ENCODE results near the gene ARHGAP30. TPM values are rescaled to one million over a fixed set of nuclear protein-coding genes. Genes with fewer than 3 reads are reported as not detected.
"Not testable (repeated sequence)": the region's sequence is repeated elsewhere in the genome, so short reads cannot be mapped to it uniquely, and the experiment has no call there.

Gene ARHGAP30
- polyA plus RNA-seq, 1 of the 3 experiments (the other 2 are of a cell fraction): not detected

- Histone ChIP-seq H3K4me1 (ENCODE audit: control insufficient read depth in 1 of 2, insufficient read depth in 2 of 2, low read depth in 1 of 2, low read length in 1 of 2) (no peaks in the 10 kb centered on the region), H2AFZ (ENCODE audit: low read depth) (peak overlapping the region; percentile 46; the same call in 1 of the 2 replicates), H3K27me3 (ENCODE audit: insufficient read depth) (peaks cover 9% of the 10 kb centered on the region; the same call in 1 of the 2 replicates), H3F3A (replicated peaks; ENCODE audit: insufficient read depth) (no peaks in the 10 kb centered on the region), H3K4me2 (no peak overlapping the region), H3K9ac (no peak overlapping the region), H4K20me1 (ENCODE audit: insufficient read depth) (no peaks in the 10 kb centered on the region), H3K9me3 (no peaks in the 10 kb centered on the region), H3K4me3 (ENCODE audit: low read depth in 2 of 2, low read length in 1 of 2) (no peak overlapping the region), H3K9me2 (no peaks in the 10 kb centered on the region), H3K27ac (ENCODE audit: low read depth in 2 of 2, low read length in 1 of 2) (no peak overlapping the region), H3K79me2 (ENCODE audit: insufficient read depth) (no peaks in the 10 kb centered on the region), H3K36me3 (replicated peaks in 1 of 2; ENCODE audit: control insufficient read depth in 1 of 2, insufficient read depth in 2 of 2, low read length in 1 of 2) (no peaks in the 10 kb centered on the region)
- ChIA-PET CTCF (interaction anchor here (1.6 to 22.7 kb wide), 2 partner anchors 9 to 28 kb away, joined by 3 to 198 read pairs; partner anchors contain the start of gene KLHDC9), POLR2A (no interaction called here)
- 70% methylated on average over 10 of the region's 10 CpGs for WGBS (ENCODE audit: low lambda C conversion rate)
- no peak for DNase-seq
- no peak for TF ChIP-seq POLR2AphosphoS5 (IDR thresholded peaks at IDR 0.05; ENCODE audit: low read depth, low read length)
- TF ChIP-seq IRF3 (IDR thresholded peaks at IDR 0.05; ENCODE audit: low read depth, low read length): no peak
- TF ChIP-seq ZBTB33 (IDR thresholded peaks at IDR 0.05; ENCODE audit: borderline replicate concordance, low read depth): no peak
These were observed 1.1 kb downstream of the ARHGAP30 start for GRCh38 chr1:161068306-161069234.

- ChIA-PET POLR2A (no interaction called here), CTCF (no interaction called here)
- H3K36me3 ChIP-seq (replicated peaks in 1 of 2; ENCODE audit: control insufficient read depth in 1 of 2, insufficient read depth in 2 of 2, low read length in 1 of 2): no peaks in the 10 kb centered on the region
- H4K20me1 ChIP-seq (ENCODE audit: insufficient read depth): no peaks in the 10 kb centered on the region
- H3K9me2 ChIP-seq: no peaks in the 10 kb centered on the region
- H3K79me2 ChIP-seq (ENCODE audit: insufficient read depth): no peaks in the 10 kb centered on the region
- H3K9me3 ChIP-seq: no peaks in the 10 kb centered on the region
- no peaks in the 10 kb centered on the region for H3F3A ChIP-seq (replicated peaks; ENCODE audit: insufficient read depth)
- no peak overlapping the region for H3K9ac ChIP-seq
- WGBS (ENCODE audit: low lambda C conversion rate): 51% methylated on average over 3 of the region's 3 CpGs
- H3K4me2 ChIP-seq: no peak overlapping the region
- no peaks in the 10 kb centered on the region for H3K4me1 ChIP-seq (ENCODE audit: control insufficient read depth in 1 of 2, insufficient read depth in 2 of 2, low read depth in 1 of 2, low read length in 1 of 2)
- TF ChIP-seq SIN3A (IDR thresholded peaks at IDR 0.05; ENCODE audit: borderline replicate concordance, low read depth, low read length) (no peak), EP300 (IDR thresholded peaks at IDR 0.05; ENCODE audit: borderline replicate concordance in 1 of 2, low read depth in 1 of 2, low read length in 1 of 2) (no peak)
- H3K4me3 ChIP-seq (ENCODE audit: low read depth in 2 of 2, low read length in 1 of 2): no peak overlapping the region
- no peak overlapping the region for H3K27ac ChIP-seq (ENCODE audit: low read depth in 2 of 2, low read length in 1 of 2)
- DNase-seq: no peak
- no peak overlapping the region for H2AFZ ChIP-seq (ENCODE audit: low read depth)
- peaks cover 9% of the 10 kb centered on the region; the same call in 1 of the 2 replicates for H3K27me3 ChIP-seq (ENCODE audit: insufficient read depth)
These were observed 3.0 kb downstream of the ARHGAP30 start for GRCh38 chr1:161066694-161067093.

- not testable (repeated sequence) for DNase-seq
- WGBS (ENCODE audit: low lambda C conversion rate): 85% methylated on average over 7 of the region's 7 CpGs
These were observed 4.0 kb downstream of the ARHGAP30 start for GRCh38 chr1:161065681-161066080.

GRCh38 chr1:161063936-161064335 is 5.8 kb downstream of the ARHGAP30 start:
- H3K9me3 ChIP-seq; H2AFZ ChIP-seq (ENCODE audit: low read depth); H3K9me2 ChIP-seq; H3K9ac ChIP-seq; H3K36me3 ChIP-seq (replicated peaks in 1 of 2; ENCODE audit: control insufficient read depth in 1 of 2, insufficient read depth in 2 of 2, low read length in 1 of 2); H4K20me1 ChIP-seq (ENCODE audit: insufficient read depth); H3K79me2 ChIP-seq (ENCODE audit: insufficient read depth); H3K27ac ChIP-seq (ENCODE audit: low read depth in 2 of 2, low read length in 1 of 2); DNase-seq; POLR2A ChIA-PET; H3F3A ChIP-seq (replicated peaks; ENCODE audit: insufficient read depth); H3K27me3 ChIP-seq (ENCODE audit: insufficient read depth); H3K4me2 ChIP-seq; H3K4me1 ChIP-seq (ENCODE audit: control insufficient read depth in 1 of 2, insufficient read depth in 2 of 2, low read depth in 1 of 2, low read length in 1 of 2); H3K4me3 ChIP-seq (ENCODE audit: low read depth in 2 of 2, low read length in 1 of 2): not testable (repeated sequence)
- WGBS (ENCODE audit: low lambda C conversion rate): 37% methylated on average over 6 of the region's 6 CpGs
- CTCF ChIA-PET: interaction anchor here (0.9 kb wide), 1 partner anchor 34 kb away, joined by 3 read pairs; no protein-coding TSS in a partner anchor

More at GRCh38 chr1:161065681-161066080, 4.0 kb downstream of the ARHGAP30 start:
- H3K36me3 ChIP-seq (replicated peaks in 1 of 2; ENCODE audit: control insufficient read depth in 1 of 2, insufficient read depth in 2 of 2, low read length in 1 of 2); H3K79me2 ChIP-seq (ENCODE audit: insufficient read depth); H3K9me2 ChIP-seq; H3K9ac ChIP-seq; H2AFZ ChIP-seq (ENCODE audit: low read depth); H4K20me1 ChIP-seq (ENCODE audit: insufficient read depth); H3K27me3 ChIP-seq (ENCODE audit: insufficient read depth); CTCF ChIA-PET; H3K4me1 ChIP-seq (ENCODE audit: control insufficient read depth in 1 of 2, insufficient read depth in 2 of 2, low read depth in 1 of 2, low read length in 1 of 2); H3K27ac ChIP-seq (ENCODE audit: low read depth in 2 of 2, low read length in 1 of 2); H3K4me3 ChIP-seq (ENCODE audit: low read depth in 2 of 2, low read length in 1 of 2); H3F3A ChIP-seq (replicated peaks; ENCODE audit: insufficient read depth); H3K4me2 ChIP-seq; H3K9me3 ChIP-seq; POLR2A ChIA-PET: not testable (repeated sequence)

Measured in SK-N-SH (cell line).